Endothelial cell of umbilical vein (primary cell): ENCODE measurements around the gene LRRK1. TPM values are rescaled to one million over a fixed set of nuclear protein-coding genes. Genes with fewer than 3 reads are reported as not detected.

ENCODE experiments used
- BruUV-seq: library from RNA; stranded (reverse); fragments of 400-500 nt; replicated peaks from 2 replicates; lab custom pipeline; 2021; lab: Mats Ljungman, UMichigan
- CTCF ChIA-PET: fragments of 300-600, 350-600 bp; sonication (Branson Sonifier 250); formaldehyde crosslinking; loops from one replicate; lab custom pipeline; 2021; ENCODE audit warnings: antibody characterized with exemption, inconsistent platforms; lab: Charles Lee
- POLR2A ChIA-PET: fragments of 300-600, 350-600 bp; sonication (Branson Sonifier 250); formaldehyde crosslinking; loops from one replicate; lab custom pipeline; 2021; ENCODE audit warnings: antibody characterized with exemption, inconsistent platforms; lab: Charles Lee
- DNase-seq: peaks from one replicate; pipeline ENCODE4 v3.0.0-alpha.2; 2011; ENCODE audit warnings: low read depth, low spot score
- FAIRE-seq: peaks from 2 replicates; lab custom pipeline; 2011; peaks lifted over from hg19 to GRCh38; lab: Jason Lieb, UNC
- H2AFZ ChIP-seq: 2 replicates; pipeline ENCODE4 v1.6.0; 2012; ENCODE audit warnings: low read depth, low read length, control low read depth, inconsistent platforms
- H3K27ac ChIP-seq: 2 replicates; pipeline ENCODE4 v1.5.1; 2011; ENCODE audit warnings: low read depth, mild to moderate bottlenecking, control low read depth, low read length, moderate library complexity; ENCODE audit not compliant: insufficient read depth
- H3K27me3 ChIP-seq, 2 experiments: 2 replicates each; pipeline versions ENCODE4 v1.6.0 to v1.6.1; 2011; ENCODE audit warnings: low read length in 2 of 2, mixed read lengths in 1 of 2; ENCODE audit not compliant: control insufficient read depth in 2 of 2, insufficient read depth in 2 of 2
- H3K36me3 ChIP-seq, 2 experiments: 2 replicates in 1 of 2; 3 replicates in 1 of 2; pipeline ENCODE4 v1.5.1; 2011; ENCODE audit warnings: low read length in 2 of 2, mild to moderate bottlenecking in 1 of 2, moderate library complexity in 1 of 2; ENCODE audit not compliant: control insufficient read depth in 2 of 2, insufficient read depth in 2 of 2; ENCODE audit errors: extremely low read depth in 1 of 2
- H3K4me1 ChIP-seq: 3 replicates; pipeline ENCODE4 v1.5.1; 2011; ENCODE audit warnings: mild to moderate bottlenecking, low read length; ENCODE audit not compliant: control insufficient read depth, insufficient read depth; ENCODE audit errors: extremely low read depth
- H3K4me2 ChIP-seq: 2 replicates; pipeline ENCODE4 v1.6.1; 2011; ENCODE audit warnings: low read length, control low read depth, mixed read lengths; ENCODE audit not compliant: insufficient read depth
- H3K4me3 ChIP-seq, 3 experiments: fragments of 200-600 bp in 1 of 3; sonication (generic), shearing (Covaris generic) in 1 of 3; replicated peaks in 1 of 3; 2 replicates each; pipeline ENCODE4 v1.5.1; 2011 to 2016; ENCODE audit warnings: control low read depth in 3 of 3, low read length in 3 of 3, mild to moderate bottlenecking in 2 of 3, inconsistent platforms in 1 of 3, low read depth in 1 of 3, moderate library complexity in 1 of 3; ENCODE audit not compliant: insufficient read depth in 1 of 3
- H3K79me2 ChIP-seq: 2 replicates; pipeline ENCODE4 v1.6.0; 2012; ENCODE audit warnings: low read length, inconsistent platforms; ENCODE audit not compliant: control insufficient read depth, insufficient read depth
- H3K9ac ChIP-seq: replicated peaks from 2 replicates; pipeline ENCODE3; 2011; ENCODE audit warnings: low read length, control low read depth; ENCODE audit not compliant: insufficient read depth; ENCODE audit errors: extremely low read depth
- H3K9me1 ChIP-seq: replicated peaks from 3 replicates; pipeline ENCODE4 v1.6.0; 2011; ENCODE audit warnings: mild to moderate bottlenecking, low read length; ENCODE audit not compliant: control insufficient read depth, insufficient read depth; ENCODE audit errors: extremely low read depth
- H3K9me3 ChIP-seq: replicated peaks from 2 replicates; pipeline ENCODE4 v1.5.1; 2012; ENCODE audit warnings: low read length, inconsistent platforms; ENCODE audit not compliant: control insufficient read depth, insufficient read depth
- H4K20me1 ChIP-seq: replicated peaks from 2 replicates; pipeline ENCODE3; 2011; ENCODE audit warnings: mild to moderate bottlenecking, low read length; ENCODE audit not compliant: control insufficient read depth, insufficient read depth; ENCODE audit errors: extremely low read depth
- EZH2 ChIP-seq: IDR thresholded peaks from 2 replicates; pipeline ENCODE4 v1.6.1; 2012; ENCODE audit warnings: borderline replicate concordance, low read depth, mild to moderate bottlenecking, moderate library complexity, low read length, inconsistent platforms; ENCODE audit not compliant: severe bottlenecking
- FOS ChIP-seq: IDR thresholded peaks from 2 replicates; pipeline ENCODE4 v1.6.1; 2011; ENCODE audit warnings: mild to moderate bottlenecking, low read length, moderate library complexity, borderline replicate concordance; ENCODE audit not compliant: insufficient read depth
- GATA2 ChIP-seq: IDR thresholded peaks from 2 replicates; pipeline ENCODE4 v1.7.0; 2011; ENCODE audit warnings: low read depth, mild to moderate bottlenecking, moderate library complexity, mixed read lengths, low read length; ENCODE audit not compliant: insufficient read length, insufficient read depth
- JUN ChIP-seq: IDR thresholded peaks from 2 replicates; pipeline ENCODE4 v1.6.1; 2011; ENCODE audit warnings: borderline replicate concordance, low read depth; ENCODE audit not compliant: insufficient read length, insufficient read depth
- MYC ChIP-seq: IDR thresholded peaks from one replicate; pipeline ENCODE4 v1.6.1; 2011; ENCODE audit warnings: mild to moderate bottlenecking, low read depth, low read length
- POLR2A ChIP-seq: IDR thresholded peaks from 2 replicates; pipeline ENCODE4 v1.6.1; 2012; ENCODE audit warnings: low read depth, mild to moderate bottlenecking, control low read depth, low read length
- POLR2AphosphoS5 ChIP-seq: IDR thresholded peaks from 2 replicates; pipeline ENCODE4 v1.6.1; 2012; ENCODE audit warnings: low read depth, mild to moderate bottlenecking, control low read depth, low read length, moderate library complexity; ENCODE audit not compliant: insufficient read depth
- dilution Hi-C: fragments of 300-500 bp; cut with MboI; formaldehyde crosslinking; loops from one replicate; pipeline ENCODE4 v1.15.0; 2019; ENCODE audit warnings: low sequenced_read_pairs; ENCODE audit not compliant: extremely low pct_ligation_motif_present
- intact Hi-C: fragments of 100-400 bp; cut with micrococcal nuclease; formaldehyde crosslinking; loops from one replicate; pipeline ENCODE4 v1.10.0; 2022
- polyA plus RNA-seq, 4 experiments: library from polyadenylated mRNA; depleted of rRNA in 3 of 4; stranded (reverse) in 3 of 4; unstranded in 1 of 4; fragments of >200 nt; gene quantifications; 2 replicates each; pipeline versions ENCODE4 v1.2.1 to v1.2.3, GENCODE V29; 2011 to 2012; ENCODE audit warnings: missing spikeins in 1 of 4
- total RNA-seq: library from RNA; stranded (reverse); gene quantifications from 2 replicates; pipeline ENCODE4 v1.2.3, GENCODE V29; 2021
- TF ChIP-seq, protein P1 (sequence below), 2 donors: IDR thresholded peaks; 1 replicate in 1 of 2; 2 replicates in 1 of 2; pipeline ENCODE4 v1.5.1; 2011; ENCODE audit warnings: low read length in 2 of 2, mild to moderate bottlenecking in 2 of 2, moderate library complexity in 2 of 2, control low read depth in 1 of 2, inconsistent platforms in 1 of 2, low read depth in 1 of 2; ENCODE audit not compliant: insufficient read depth in 1 of 2; ENCODE audit errors: extremely low read depth in 1 of 2
- TF ChIP-seq, protein P2 (sequence below): IDR thresholded peaks from 2 replicates; pipeline ENCODE4 v1.6.1; 2011; ENCODE audit not compliant: insufficient read depth, insufficient read length

Gene LRRK1
- total and polyA plus RNA-seq, 2 donors (not counting 3 experiments of a cell fraction or from before 2014, with no cell fraction given) = 11.0 to 22.1 TPM

DNA sequence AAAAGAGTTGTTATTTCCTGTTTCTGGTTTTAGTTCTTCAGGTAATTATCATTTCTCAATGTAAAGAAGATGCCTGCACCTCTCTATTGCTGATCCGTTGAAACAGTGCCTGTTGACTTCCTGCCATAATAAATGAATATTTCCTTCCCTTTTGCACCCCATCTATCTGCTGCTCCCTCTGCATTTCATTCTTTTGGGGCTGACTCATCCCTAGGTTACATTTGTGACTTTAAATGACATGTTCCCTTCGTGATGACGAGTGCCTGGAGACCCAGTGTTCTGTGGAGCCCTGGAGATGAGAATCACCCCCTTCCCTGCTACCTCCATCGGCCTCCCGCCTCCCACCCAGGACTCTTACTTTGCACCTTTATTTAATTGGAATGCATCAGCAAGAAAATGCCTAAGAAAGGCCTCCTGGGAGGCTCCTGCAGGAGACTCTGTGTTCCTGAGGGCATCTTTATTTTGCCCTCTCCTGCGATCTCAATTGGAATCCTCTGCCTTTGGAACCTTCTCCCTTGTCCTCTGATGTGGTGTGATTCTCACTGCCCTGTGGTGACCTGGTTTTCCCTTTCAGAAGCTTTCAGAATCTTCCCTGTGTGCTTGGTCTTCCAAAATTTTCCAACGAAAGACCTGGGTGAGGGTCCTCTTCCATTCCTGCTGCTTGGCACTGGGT lies 13.7 kb downstream of the LRRK1 start:
- no peak overlapping the region for H2AFZ ChIP-seq
- H4K20me1 ChIP-seq = no peaks in the 10 kb centered on the region
- no peaks in the 10 kb centered on the region for H3K9me1 ChIP-seq
- no TSS peak for BruUV-seq
- no peak overlapping the region for H3K4me2 ChIP-seq
- no peaks in the 10 kb centered on the region for H3K79me2 ChIP-seq
- H3K27me3 ChIP-seq = no peaks in the 10 kb centered on the region
- TF ChIP-seq, protein P1, sequence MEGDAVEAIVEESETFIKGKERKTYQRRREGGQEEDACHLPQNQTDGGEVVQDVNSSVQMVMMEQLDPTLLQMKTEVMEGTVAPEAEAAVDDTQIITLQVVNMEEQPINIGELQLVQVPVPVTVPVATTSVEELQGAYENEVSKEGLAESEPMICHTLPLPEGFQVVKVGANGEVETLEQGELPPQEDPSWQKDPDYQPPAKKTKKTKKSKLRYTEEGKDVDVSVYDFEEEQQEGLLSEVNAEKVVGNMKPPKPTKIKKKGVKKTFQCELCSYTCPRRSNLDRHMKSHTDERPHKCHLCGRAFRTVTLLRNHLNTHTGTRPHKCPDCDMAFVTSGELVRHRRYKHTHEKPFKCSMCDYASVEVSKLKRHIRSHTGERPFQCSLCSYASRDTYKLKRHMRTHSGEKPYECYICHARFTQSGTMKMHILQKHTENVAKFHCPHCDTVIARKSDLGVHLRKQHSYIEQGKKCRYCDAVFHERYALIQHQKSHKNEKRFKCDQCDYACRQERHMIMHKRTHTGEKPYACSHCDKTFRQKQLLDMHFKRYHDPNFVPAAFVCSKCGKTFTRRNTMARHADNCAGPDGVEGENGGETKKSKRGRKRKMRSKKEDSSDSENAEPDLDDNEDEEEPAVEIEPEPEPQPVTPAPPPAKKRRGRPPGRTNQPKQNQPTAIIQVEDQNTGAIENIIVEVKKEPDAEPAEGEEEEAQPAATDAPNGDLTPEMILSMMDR (IDR thresholded peaks at IDR 0.05; ENCODE audit: extremely low read depth in 1 of 2, insufficient read depth in 1 of 2, low read depth in 1 of 2, low read length in 2 of 2) = no peak
- no peak for TF ChIP-seq MYC
- TF ChIP-seq EZH2 = no peak
- no peak for TF ChIP-seq GATA2
- TF ChIP-seq, protein P2, sequence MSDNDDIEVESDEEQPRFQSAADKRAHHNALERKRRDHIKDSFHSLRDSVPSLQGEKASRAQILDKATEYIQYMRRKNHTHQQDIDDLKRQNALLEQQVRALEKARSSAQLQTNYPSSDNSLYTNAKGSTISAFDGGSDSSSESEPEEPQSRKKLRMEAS = no peak
- no peak for TF ChIP-seq JUN
- no peak for TF ChIP-seq POLR2A
- no peak for TF ChIP-seq FOS
- no peak for TF ChIP-seq POLR2AphosphoS5
- H3K9ac ChIP-seq = no peak overlapping the region
- DNase-seq (no peak), FAIRE-seq (no peak)
- H3K27ac ChIP-seq = no peak overlapping the region
- dilution Hi-C loops = no loop called here
- H3K4me3 ChIP-seq = no peak overlapping the region
- H3K36me3 ChIP-seq = peaks cover 4 to 8% of the 10 kb centered on the region in 2 experiments
- ChIA-PET CTCF (no interaction called here), POLR2A (no interaction called here)
- peaks cover 7% of the 10 kb centered on the region for H3K4me1 ChIP-seq
- no peaks in the 10 kb centered on the region for H3K9me3 ChIP-seq
- intact Hi-C loops = no loop called here
